ENCODE results near the gene TPRG1L. TPM values are rescaled to one million over a fixed set of nuclear protein-coding genes. Genes with fewer than 3 reads are reported as not detected.

Gene TPRG1L
- total RNA-seq, 1 experiment from 2014 or later: 32.0 TPM

GRCh38 chr1:3649342-3650247 is 24.8 kb downstream of the TPRG1L start, which contains the start of gene WRAP73:
Gene WRAP73 (minus strand): TSS chr1:3650103. CDS start chr1:3649999, 104 bp downstream.
- peaks cover 18% of the 10 kb centered on the region for H3K79me2 ChIP-seq (ENCODE audit: low read length)
- peak within 1 kb of the TSS; percentile 96 for H3K4me3 ChIP-seq (ENCODE audit: low read length)
- intact Hi-C loops (cut with micrococcal nuclease): no loop called here
- BruUV-seq (replicated peaks): no TSS peak
- H3K9me2 ChIP-seq (replicated peaks; ENCODE audit: low read length): no peaks in the 10 kb centered on the region
- DNase-seq (peak; percentile 98), ATAC-seq (peak; percentile 97)
- POLR2A ChIA-PET (ENCODE audit: unreplicated experiment): no interaction called here
- no peaks in the 10 kb centered on the region for H3K9me3 ChIP-seq (ENCODE audit: low read length)
- no peak within 1 kb of the TSS for H3K27ac ChIP-seq (ENCODE audit: low read length)
- H3K4me1 ChIP-seq (ENCODE audit: insufficient read depth, low read length): peaks cover 12% of the 10 kb centered on the region
- H2AFZ ChIP-seq (ENCODE audit: low read length): peak within 1 kb of the TSS; percentile 96
- no peaks in the 10 kb centered on the region for H4K20me1 ChIP-seq (ENCODE audit: low read length)
- H3K4me2 ChIP-seq (ENCODE audit: low read length): peak within 1 kb of the TSS; percentile 90
- CTCF ChIA-PET: no interaction called here
- TF ChIP-seq CTCF (conservative IDR thresholded peaks at IDR 0.05; ENCODE audit: low read depth, low read length) (peak; percentile 42), EZH2 (IDR thresholded peaks at IDR 0.05; ENCODE audit: low read length, unreplicated experiment) (no peak), EZH2phosphoT487 (IDR thresholded peaks at IDR 0.05; ENCODE audit: borderline replicate concordance, low read length) (no peak)
- peak within 1 kb of the TSS; percentile 81 for H3K9ac ChIP-seq (ENCODE audit: low read length)
- peaks cover 16% of the 10 kb centered on the region for H3K36me3 ChIP-seq (ENCODE audit: low read depth, low read length)
- H3K27me3 ChIP-seq (ENCODE audit: low read length): peaks cover 39% of the 10 kb centered on the region
- no peaks in the 10 kb centered on the region for H3F3A ChIP-seq (ENCODE audit: low read length, unreplicated experiment)

- TF ChIP-seq CTCF (conservative IDR thresholded peaks at IDR 0.05; ENCODE audit: low read depth, low read length): no peak
- no peak for TF ChIP-seq EZH2phosphoT487 (IDR thresholded peaks at IDR 0.05; ENCODE audit: borderline replicate concordance, low read length)
- TF ChIP-seq EZH2 (IDR thresholded peaks at IDR 0.05; ENCODE audit: low read length, unreplicated experiment): no peak
- Histone ChIP-seq H3K27me3 (ENCODE audit: low read length) (peaks cover 47% of the 10 kb centered on the region), H3K36me3 (ENCODE audit: low read depth, low read length) (peaks cover 12% of the 10 kb centered on the region; the same call in 1 of the 2 replicates), H3K4me3 (ENCODE audit: low read length) (peak overlapping the region; percentile 96), H3K4me1 (ENCODE audit: insufficient read depth, low read length) (peaks cover 12% of the 10 kb centered on the region), H3F3A (ENCODE audit: low read length, unreplicated experiment) (no peaks in the 10 kb centered on the region), H4K20me1 (ENCODE audit: low read length) (no peaks in the 10 kb centered on the region), H3K9me2 (replicated peaks; ENCODE audit: low read length) (no peaks in the 10 kb centered on the region), H3K79me2 (ENCODE audit: low read length) (peaks cover 18% of the 10 kb centered on the region), H3K9ac (ENCODE audit: low read length) (no peak overlapping the region; the same call in 1 of the 2 replicates), H2AFZ (ENCODE audit: low read length) (peak overlapping the region; percentile 96), H3K4me2 (ENCODE audit: low read length) (peak overlapping the region; percentile 90), H3K27ac (ENCODE audit: low read length) (no peak overlapping the region), H3K9me3 (ENCODE audit: low read length) (no peaks in the 10 kb centered on the region)
- ATAC-seq (no peak), DNase-seq (no peak)
- no TSS peak for BruUV-seq (replicated peaks)
- ChIA-PET CTCF (no interaction called here), POLR2A (ENCODE audit: unreplicated experiment) (no interaction called here)
- intact Hi-C loops (cut with micrococcal nuclease): no loop called here
These were observed 25.6 kb downstream of the TPRG1L start for GRCh38 chr1:3650248-3651025.
